ENCODE results near the gene KRT74.

- no peak for TF ChIP-seq EZH2 (IDR thresholded peaks at IDR 0.05; ENCODE audit: borderline replicate concordance, low read depth, low read length, severe bottlenecking)
- TF ChIP-seq CTCF (IDR thresholded peaks at IDR 0.05; ENCODE audit: borderline replicate concordance, extremely low read depth, low read length, poor library complexity, severe bottlenecking) = peak; percentile 16
Measured at GRCh38 chr12:52561880-52562449, 11.7 kb downstream of the KRT74 start.
